H1 (cell line): Measurements from ENCODE around the gene PCDHB10.
A peak's percentile ranks its signal among the peaks of the same experiment; 100 is the strongest.
"Not testable (repeated sequence)": the region's sequence is repeated elsewhere in the genome, so short reads cannot be mapped to it uniquely, and the experiment has no call there.

Experiments
- EP300 ChIP-seq, 2 experiments: IDR thresholded peaks; 1 replicate in 1 of 2; 2 replicates in 1 of 2; pipeline ENCODE4 v1.6.1; 2011 to 2012; ENCODE audit warnings: low read depth in 2 of 2, low read length in 2 of 2, mild to moderate bottlenecking in 2 of 2, borderline replicate concordance in 1 of 2, inconsistent platforms in 1 of 2, moderate library complexity in 1 of 2
- FOSL1 ChIP-seq: IDR thresholded peaks from 2 replicates; pipeline ENCODE4 v1.6.1; 2011; ENCODE audit warnings: mild to moderate bottlenecking, low read depth, low read length, moderate library complexity; ENCODE audit not compliant: insufficient read depth
- JUND ChIP-seq: IDR thresholded peaks from 2 replicates; pipeline ENCODE4 v1.6.1; 2011; ENCODE audit warnings: mild to moderate bottlenecking, improper control_type of control experiment, low read length
- POLR2AphosphoS5 ChIP-seq: IDR thresholded peaks from 2 replicates; pipeline ENCODE4 v1.6.1; 2011; ENCODE audit warnings: low read depth, low read length
- RAD21 ChIP-seq, 2 experiments: IDR thresholded peaks in 1 of 2; conservative IDR thresholded peaks in 1 of 2; 2 replicates each; pipeline ENCODE4 v1.6.1; 2011; ENCODE audit warnings: low read depth in 2 of 2, low read length in 2 of 2, improper control_type of control experiment in 1 of 2, inconsistent platforms in 1 of 2, mild to moderate bottlenecking in 1 of 2, moderate library complexity in 1 of 2
- SIN3A ChIP-seq, 2 experiments: IDR thresholded peaks in 1 of 2; conservative IDR thresholded peaks in 1 of 2; 2 replicates each; pipeline ENCODE4 v1.6.1; 2011 to 2012; ENCODE audit warnings: low read length in 2 of 2, improper control_type of control experiment in 1 of 2, low read depth in 1 of 2, mild to moderate bottlenecking in 1 of 2
- TAF1 ChIP-seq: IDR thresholded peaks from 2 replicates; pipeline ENCODE4 v1.6.1; 2011; ENCODE audit warnings: mild to moderate bottlenecking, low read depth, low read length
- USF2 ChIP-seq: IDR thresholded peaks from 2 replicates; pipeline ENCODE4 v1.6.1; 2011; ENCODE audit warnings: low read length, improper control_type of control experiment
- YY1 ChIP-seq: IDR thresholded peaks from 2 replicates; pipeline ENCODE4 v1.6.1; 2011; ENCODE audit warnings: low read depth, mild to moderate bottlenecking, low read length
- TF ChIP-seq, protein P1 (sequence below), 3 experiments: IDR thresholded peaks; 1 replicate in 2 of 3; 2 replicates in 1 of 3; pipeline versions ENCODE4 v1.5.1 to v1.6.1; 2011; ENCODE audit warnings: low read length in 3 of 3, mild to moderate bottlenecking in 3 of 3, inconsistent platforms in 2 of 3, low read depth in 1 of 3, moderate library complexity in 1 of 3; ENCODE audit not compliant: insufficient read depth in 1 of 3; ENCODE audit errors: control extremely low read depth in 1 of 3
- TF ChIP-seq, protein P2 (sequence below): IDR thresholded peaks from 2 replicates; pipeline ENCODE4 v1.6.1; 2012; ENCODE audit warnings: inconsistent platforms

DNA sequence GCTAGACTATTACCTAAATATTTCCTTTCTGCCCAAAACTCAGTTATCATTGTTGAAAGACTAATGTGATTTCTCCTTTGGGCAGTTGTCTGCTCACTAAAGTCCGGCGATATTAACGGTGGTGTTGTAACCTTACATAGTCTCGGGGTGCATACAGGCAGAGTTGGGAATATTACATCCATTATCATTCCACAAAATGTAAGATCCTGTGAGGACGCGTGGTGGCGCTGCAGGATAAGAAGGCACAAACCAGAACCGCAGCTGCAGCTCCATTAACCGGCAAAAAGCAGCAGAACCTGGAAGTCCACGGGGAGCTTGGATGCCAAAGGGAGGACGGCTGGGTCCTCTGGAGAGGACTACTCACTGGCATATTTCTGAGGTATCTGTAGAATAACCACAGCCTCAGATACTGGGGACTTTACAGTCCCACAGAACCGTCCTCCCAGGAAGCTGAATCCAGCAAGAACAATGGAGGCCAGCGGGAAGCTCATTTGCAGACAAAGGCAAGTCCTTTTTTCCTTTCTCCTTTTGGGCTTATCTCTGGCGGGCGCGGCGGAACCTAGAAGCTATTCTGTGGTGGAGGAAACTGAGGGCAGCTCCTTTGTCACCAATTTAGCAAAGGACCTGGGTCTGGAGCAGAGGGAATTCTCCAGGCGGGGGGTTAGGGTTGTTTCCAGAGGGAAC, 21.6 kb downstream of the PCDHB10 start, which contains the start of gene PCDHB13:
- TF ChIP-seq, protein P1, sequence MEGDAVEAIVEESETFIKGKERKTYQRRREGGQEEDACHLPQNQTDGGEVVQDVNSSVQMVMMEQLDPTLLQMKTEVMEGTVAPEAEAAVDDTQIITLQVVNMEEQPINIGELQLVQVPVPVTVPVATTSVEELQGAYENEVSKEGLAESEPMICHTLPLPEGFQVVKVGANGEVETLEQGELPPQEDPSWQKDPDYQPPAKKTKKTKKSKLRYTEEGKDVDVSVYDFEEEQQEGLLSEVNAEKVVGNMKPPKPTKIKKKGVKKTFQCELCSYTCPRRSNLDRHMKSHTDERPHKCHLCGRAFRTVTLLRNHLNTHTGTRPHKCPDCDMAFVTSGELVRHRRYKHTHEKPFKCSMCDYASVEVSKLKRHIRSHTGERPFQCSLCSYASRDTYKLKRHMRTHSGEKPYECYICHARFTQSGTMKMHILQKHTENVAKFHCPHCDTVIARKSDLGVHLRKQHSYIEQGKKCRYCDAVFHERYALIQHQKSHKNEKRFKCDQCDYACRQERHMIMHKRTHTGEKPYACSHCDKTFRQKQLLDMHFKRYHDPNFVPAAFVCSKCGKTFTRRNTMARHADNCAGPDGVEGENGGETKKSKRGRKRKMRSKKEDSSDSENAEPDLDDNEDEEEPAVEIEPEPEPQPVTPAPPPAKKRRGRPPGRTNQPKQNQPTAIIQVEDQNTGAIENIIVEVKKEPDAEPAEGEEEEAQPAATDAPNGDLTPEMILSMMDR (IDR thresholded peaks at IDR 0.05; ENCODE audit: control extremely low read depth in 1 of 3, insufficient read depth in 1 of 3, low read depth in 1 of 3, low read length in 3 of 3), result peak; percentile 3 to 51 (median 42)
- not testable (repeated sequence) for TF ChIP-seq POLR2AphosphoS5; YY1; JUND; TAF1; EP300 (IDR thresholded peaks at IDR 0.05; ENCODE audit: borderline replicate concordance in 1 of 2, low read depth in 2 of 2, low read length in 2 of 2); SIN3A (conservative IDR thresholded peaks at IDR 0.05 in 1 of 2, IDR thresholded peaks at IDR 0.05 in 1 of 2; ENCODE audit: low read depth in 1 of 2, low read length in 2 of 2); FOSL1; USF2
- TF ChIP-seq RAD21 (IDR thresholded peaks at IDR 0.05 in 1 of 2, conservative IDR thresholded peaks at IDR 0.05 in 1 of 2; ENCODE audit: low read depth in 2 of 2, low read length in 2 of 2), result peak; percentile 52 to 60
- TF ChIP-seq, protein P2, sequence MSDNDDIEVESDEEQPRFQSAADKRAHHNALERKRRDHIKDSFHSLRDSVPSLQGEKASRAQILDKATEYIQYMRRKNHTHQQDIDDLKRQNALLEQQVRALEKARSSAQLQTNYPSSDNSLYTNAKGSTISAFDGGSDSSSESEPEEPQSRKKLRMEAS, result not testable (repeated sequence)
